Measurements from ENCODE around the gene ZNF423.

ZNF423 gene

GRCh38 chr16:49639739-49640431 is 216.0 kb downstream of the ZNF423 start:
- no peak for DNase-seq (ENCODE audit: low read depth)

- no peak for DNase-seq (ENCODE audit: low read depth)
These were observed 217.0 kb downstream of the ZNF423 start for GRCh38 chr16:49638673-49639610.

- DNase-seq (ENCODE audit: low read depth), result no peak
These were observed 217.8 kb downstream of the ZNF423 start for GRCh38 chr16:49637933-49638672.

GRCh38 chr16:49637511-49637910 is 218.4 kb downstream of the ZNF423 start:
- DNase-seq (ENCODE audit: low read depth), result no peak

GRCh38 chr16:49636608-49637007 is 219.3 kb downstream of the ZNF423 start:
- DNase-seq (ENCODE audit: low read depth), result no peak

- DNase-seq (ENCODE audit: low read depth), result no peak
These were observed 220.0 kb downstream of the ZNF423 start for GRCh38 chr16:49635591-49636581.

- DNase-seq (ENCODE audit: low read depth), result no peak
These were observed 220.9 kb downstream of the ZNF423 start for GRCh38 chr16:49635009-49635350.

GRCh38 chr16:49634235-49635008 is 221.5 kb downstream of the ZNF423 start:
- DNase-seq (ENCODE audit: low read depth), result no peak

GRCh38 chr16:49632795-49633184 is 223.1 kb downstream of the ZNF423 start:
- no peak for DNase-seq (ENCODE audit: low read depth)

GRCh38 chr16:49632086-49632794 is 223.7 kb downstream of the ZNF423 start:
- no peak for DNase-seq (ENCODE audit: low read depth)

GRCh38 chr16:49631187-49632041 is 224.5 kb downstream of the ZNF423 start:
- DNase-seq (ENCODE audit: low read depth), result no peak

- no peak for DNase-seq (ENCODE audit: low read depth)
These were observed 225.1 kb downstream of the ZNF423 start for GRCh38 chr16:49630783-49631182.

GRCh38 chr16:49629851-49630250 is 226.1 kb downstream of the ZNF423 start:
- DNase-seq (ENCODE audit: low read depth), result no peak

GRCh38 chr16:49628148-49628547 is 227.8 kb downstream of the ZNF423 start:
- no peak for DNase-seq (ENCODE audit: low read depth)

- no peak for DNase-seq (ENCODE audit: low read depth)
These were observed 230.4 kb downstream of the ZNF423 start for GRCh38 chr16:49625311-49626065.

- no peak for DNase-seq (ENCODE audit: low read depth)
These were observed 232.2 kb downstream of the ZNF423 start for GRCh38 chr16:49623501-49624266.
